Skeletal muscle satellite cell (primary cell): ENCODE measurements around the gene STRAP.

Source experiments
- H3K27me3 ChIP-seq: 2 replicates; pipeline ENCODE4 v1.7.0; 2013; ENCODE audit warnings: low read length; ENCODE audit not compliant: control insufficient read depth, insufficient read depth
- H3K36me3 ChIP-seq: 2 replicates; pipeline ENCODE4 v1.7.0; 2013; ENCODE audit warnings: mild to moderate bottlenecking, control low read depth, low read length; ENCODE audit not compliant: insufficient read depth
- H3K4me1 ChIP-seq: 2 replicates; pipeline ENCODE4 v1.7.0; 2013; ENCODE audit warnings: low read length; ENCODE audit not compliant: control insufficient read depth, insufficient read depth
- H3K4me2 ChIP-seq: 2 replicates; pipeline ENCODE4 v1.7.0; 2013; ENCODE audit warnings: mild to moderate bottlenecking, low read length
- H3K4me3 ChIP-seq: 2 replicates; pipeline ENCODE4 v1.7.0; 2013; ENCODE audit warnings: low read length
- H3K9ac ChIP-seq: 2 replicates; pipeline ENCODE4 v1.7.0; 2013; ENCODE audit warnings: mild to moderate bottlenecking, low read depth, low read length, moderate library complexity
- H3K9me3 ChIP-seq: replicated peaks from 2 replicates; pipeline ENCODE4 v1.7.0; 2013; ENCODE audit warnings: mild to moderate bottlenecking, control low read depth, low read length

STRAP gene

GRCh38 chr12:15853877-15854276, 28.3 kb upstream of the STRAP start:
- H3K4me3 ChIP-seq, result no peak overlapping the region
- H3K4me2 ChIP-seq, result no peak overlapping the region
- H3K27me3 ChIP-seq, result no peaks in the 10 kb centered on the region
- no peaks in the 10 kb centered on the region for H3K36me3 ChIP-seq
- H3K9ac ChIP-seq, result no peak overlapping the region
- H3K9me3 ChIP-seq, result no peaks in the 10 kb centered on the region
- peaks cover 23% of the 10 kb centered on the region for H3K4me1 ChIP-seq

- Histone ChIP-seq H3K27me3 (no peaks in the 10 kb centered on the region), H3K4me2 (peak overlapping the region; percentile 68), H3K36me3 (no peaks in the 10 kb centered on the region), H3K4me1 (peaks cover 23% of the 10 kb centered on the region), H3K4me3 (no peak overlapping the region), H3K9ac (peak overlapping the region; percentile 77), H3K9me3 (no peaks in the 10 kb centered on the region)
Measured at GRCh38 chr12:15854916-15855315, 27.3 kb upstream of the STRAP start.

DNA sequence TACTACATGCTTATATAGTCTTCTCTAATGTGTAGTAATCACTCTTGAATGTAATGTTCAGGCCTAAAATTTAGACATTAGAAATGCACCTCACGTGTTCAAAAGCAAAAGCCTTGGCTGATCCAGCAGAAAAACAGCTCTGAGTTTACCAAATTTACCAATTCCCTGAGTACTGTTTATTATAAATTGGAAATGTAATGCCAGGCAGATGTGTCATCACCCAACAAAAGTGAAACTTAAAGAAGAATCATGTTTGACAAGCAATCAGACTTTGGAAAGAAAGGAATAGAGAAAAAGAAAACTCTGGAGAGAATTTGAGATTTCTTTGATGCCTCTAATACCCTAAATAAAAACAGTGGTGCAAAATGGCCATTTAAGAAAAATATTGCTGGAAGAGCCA, 26.5 kb upstream of the STRAP start:
- H3K9me3 ChIP-seq, result no peaks in the 10 kb centered on the region
- H3K9ac ChIP-seq, result peak overlapping the region; percentile 77
- H3K4me3 ChIP-seq, result peak overlapping the region; percentile 33
- H3K27me3 ChIP-seq, result no peaks in the 10 kb centered on the region
- peak overlapping the region; percentile 68 for H3K4me2 ChIP-seq
- H3K4me1 ChIP-seq, result peaks cover 23% of the 10 kb centered on the region
- H3K36me3 ChIP-seq, result no peaks in the 10 kb centered on the region

GRCh38 chr12:15856097-15856982, 25.8 kb upstream of the STRAP start:
- Histone ChIP-seq H3K27me3 (no peaks in the 10 kb centered on the region), H3K36me3 (no peaks in the 10 kb centered on the region), H3K9me3 (no peaks in the 10 kb centered on the region), H3K4me2 (peak overlapping the region; percentile 68), H3K4me1 (peaks cover 23% of the 10 kb centered on the region), H3K9ac (peak overlapping the region; percentile 77), H3K4me3 (peak overlapping the region; percentile 33)

DNA sequence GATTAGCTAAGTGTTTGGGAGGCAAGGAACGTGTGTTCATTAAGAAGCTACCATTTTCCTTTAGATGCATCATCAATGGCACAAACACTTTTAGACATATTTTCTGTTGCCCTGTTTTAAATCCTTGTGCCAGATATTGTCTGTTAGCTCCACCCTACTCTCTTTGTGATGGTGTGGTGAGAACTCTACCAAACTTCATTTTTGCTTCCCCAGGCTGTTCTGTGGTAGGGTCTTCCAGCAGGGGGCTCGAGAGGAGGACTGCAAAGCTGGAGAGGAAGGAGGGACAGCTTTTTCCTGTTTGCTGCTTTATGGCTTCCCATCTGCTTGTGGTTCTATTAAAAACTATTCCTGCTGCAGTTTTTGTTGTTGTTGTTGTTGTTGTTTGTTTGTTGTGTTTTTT, 23.8 kb upstream of the STRAP start:
- Histone ChIP-seq H3K4me3 (no peak overlapping the region), H3K4me2 (no peak overlapping the region), H3K9me3 (no peaks in the 10 kb centered on the region), H3K9ac (no peak overlapping the region), H3K27me3 (no peaks in the 10 kb centered on the region), H3K4me1 (peaks cover 17% of the 10 kb centered on the region), H3K36me3 (no peaks in the 10 kb centered on the region)

GRCh38 chr12:15859116-15859515, 23.1 kb upstream of the STRAP start:
- H3K4me3 ChIP-seq, result no peak overlapping the region

DNA sequence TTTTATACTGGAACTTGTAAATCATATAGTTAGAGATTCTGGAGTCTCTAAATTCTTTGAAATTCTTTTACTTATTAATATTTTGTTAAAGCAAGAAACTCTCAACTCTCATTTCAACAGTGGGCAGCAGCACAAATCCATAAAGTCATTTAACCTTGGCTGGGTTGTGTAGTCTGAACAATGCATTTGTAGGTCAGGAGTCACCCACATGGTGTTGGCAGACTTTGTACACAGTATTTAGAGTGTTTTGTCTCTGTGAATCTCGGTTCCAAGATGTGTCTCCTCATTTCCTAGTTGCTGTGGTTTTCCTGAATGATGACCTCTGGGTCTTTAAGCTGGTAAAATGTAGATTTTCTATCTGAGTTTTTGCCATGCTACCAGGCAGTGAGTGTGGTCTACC, 20.8 kb upstream of the STRAP start:
- H3K4me3 ChIP-seq, result no peak overlapping the region
- H3K9me3 ChIP-seq, result no peaks in the 10 kb centered on the region
- no peaks in the 10 kb centered on the region for H3K4me1 ChIP-seq
- H3K27me3 ChIP-seq, result no peaks in the 10 kb centered on the region
- no peaks in the 10 kb centered on the region for H3K36me3 ChIP-seq
- no peak overlapping the region for H3K4me2 ChIP-seq
- H3K9ac ChIP-seq, result no peak overlapping the region

More at GRCh38 chr12:15859116-15859515, 23.1 kb upstream of the STRAP start:
- no peaks in the 10 kb centered on the region for H3K9me3 ChIP-seq
- H3K4me2 ChIP-seq, result no peak overlapping the region
- no peaks in the 10 kb centered on the region for H3K36me3 ChIP-seq
- no peak overlapping the region for H3K9ac ChIP-seq
- peaks cover 17% of the 10 kb centered on the region for H3K4me1 ChIP-seq
- H3K27me3 ChIP-seq, result no peaks in the 10 kb centered on the region

DNA sequence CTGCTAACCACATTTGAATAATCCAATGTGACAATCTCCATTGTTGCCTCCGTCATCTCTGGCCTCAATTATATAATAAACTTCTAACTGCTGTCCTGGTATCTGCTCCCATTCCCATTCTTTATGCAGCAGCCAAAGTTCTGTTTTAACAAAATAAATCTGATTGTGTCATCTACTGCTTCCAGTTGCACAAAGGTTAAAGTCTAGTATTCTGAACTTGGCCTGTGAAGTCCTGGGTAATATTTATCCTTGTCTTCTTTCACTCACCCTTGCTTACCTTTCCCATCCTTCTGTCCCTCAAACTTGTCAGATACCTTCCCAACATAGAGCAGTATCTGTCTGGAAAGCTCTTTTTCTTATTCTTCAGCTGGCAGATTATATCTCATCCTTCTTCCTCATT, 19.3 kb upstream of the STRAP start:
- no peaks in the 10 kb centered on the region for H3K36me3 ChIP-seq

DNA sequence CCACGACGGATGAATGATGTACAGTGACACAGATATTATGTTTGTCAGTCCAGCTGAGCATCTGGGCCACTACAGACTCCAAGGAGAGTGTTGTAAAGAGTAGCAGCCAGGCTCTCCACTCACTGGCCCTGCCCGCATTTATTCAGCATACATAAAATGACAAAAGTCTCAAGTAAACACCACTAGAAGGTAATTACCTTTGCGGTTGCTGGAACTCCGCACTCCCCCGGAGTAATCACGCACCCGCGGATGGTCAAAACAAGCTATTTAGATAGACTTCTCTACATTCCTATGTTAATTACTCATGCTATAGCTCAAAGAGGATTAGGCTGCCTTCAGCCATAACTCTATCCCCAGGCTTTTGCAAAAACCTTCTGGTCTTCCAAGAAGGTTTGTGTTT, 18.8 kb upstream of the STRAP start:
- Histone ChIP-seq H3K4me2 (no peak overlapping the region), H3K4me3 (no peak overlapping the region), H3K4me1 (no peaks in the 10 kb centered on the region), H3K9me3 (no peaks in the 10 kb centered on the region), H3K36me3 (no peaks in the 10 kb centered on the region), H3K27me3 (no peaks in the 10 kb centered on the region), H3K9ac (no peak overlapping the region)

More for the DNA sequence above, 19.3 kb upstream of the STRAP start:
- Histone ChIP-seq H3K4me2 (no peak overlapping the region), H3K9ac (no peak overlapping the region), H3K4me3 (no peak overlapping the region), H3K27me3 (no peaks in the 10 kb centered on the region), H3K4me1 (no peaks in the 10 kb centered on the region), H3K9me3 (no peaks in the 10 kb centered on the region)

GRCh38 chr12:15863984-15864383, 18.2 kb upstream of the STRAP start:
- no peak overlapping the region for H3K9ac ChIP-seq
- H3K27me3 ChIP-seq, result no peaks in the 10 kb centered on the region
- H3K9me3 ChIP-seq, result no peaks in the 10 kb centered on the region
- no peak overlapping the region for H3K4me3 ChIP-seq
- no peaks in the 10 kb centered on the region for H3K4me1 ChIP-seq
- no peaks in the 10 kb centered on the region for H3K36me3 ChIP-seq
- no peak overlapping the region for H3K4me2 ChIP-seq

DNA sequence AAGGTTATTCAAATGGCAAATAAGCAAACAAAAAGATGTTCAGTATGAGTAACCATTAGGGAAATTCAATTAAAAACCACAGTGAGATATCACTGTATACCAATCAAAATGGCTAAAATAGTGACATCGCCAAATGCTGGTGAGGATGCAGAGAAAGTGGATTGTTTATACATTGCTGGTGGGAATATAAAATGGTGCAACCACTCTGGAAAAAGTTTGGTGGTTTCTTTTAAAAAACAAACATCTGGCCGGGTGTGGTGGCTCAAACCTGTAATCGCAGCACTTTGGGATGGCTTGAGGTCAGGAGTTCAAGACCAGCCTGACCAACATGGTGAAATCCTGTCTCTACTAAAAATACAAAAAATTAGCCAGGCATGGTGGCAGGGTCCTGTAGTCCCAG, 14.0 kb upstream of the STRAP start:
- Histone ChIP-seq H3K9me3 (no peaks in the 10 kb centered on the region), H3K27me3 (no peaks in the 10 kb centered on the region), H3K4me1 (no peaks in the 10 kb centered on the region), H3K4me2 (no peak overlapping the region), H3K9ac (no peak overlapping the region), H3K36me3 (no peaks in the 10 kb centered on the region), H3K4me3 (no peak overlapping the region)

DNA sequence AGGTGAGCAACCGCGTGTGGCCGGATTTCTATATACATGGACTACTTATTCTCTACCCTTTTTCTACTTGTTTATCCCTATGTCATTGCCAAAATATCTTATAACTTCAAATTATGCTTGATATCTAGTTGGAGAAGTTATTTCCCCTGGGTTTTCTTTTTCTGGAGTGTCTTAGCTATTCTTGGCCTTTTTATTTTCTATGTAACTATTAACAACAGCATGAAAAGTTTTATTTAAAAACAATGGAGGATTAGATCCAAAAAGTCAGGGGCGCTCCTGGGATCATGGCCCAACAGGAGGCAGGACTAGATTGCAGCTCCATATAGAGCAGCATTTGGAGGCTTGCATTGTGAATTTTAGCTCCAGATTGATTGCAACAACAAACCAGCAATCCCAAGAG, 8.6 kb upstream of the STRAP start:
- Histone ChIP-seq H3K4me1 (no peaks in the 10 kb centered on the region), H3K4me3 (no peak overlapping the region), H3K9ac (no peak overlapping the region), H3K36me3 (no peaks in the 10 kb centered on the region), H3K27me3 (no peaks in the 10 kb centered on the region), H3K9me3 (no peaks in the 10 kb centered on the region), H3K4me2 (no peak overlapping the region)
